NB4 (cell line): ENCODE data around the gene CLOCK.

Experiments used
- POLR2A ChIP-seq: IDR thresholded peaks from 2 replicates; pipeline ENCODE4 v1.6.1; 2011; ENCODE audit warnings: mild to moderate bottlenecking; ENCODE audit not compliant: insufficient read length; ENCODE audit errors: extremely low read depth
- TF ChIP-seq, protein P1 (sequence below): IDR thresholded peaks from one replicate; pipeline ENCODE4 v1.5.1; 2012; ENCODE audit warnings: low read depth, low read length

DNA sequence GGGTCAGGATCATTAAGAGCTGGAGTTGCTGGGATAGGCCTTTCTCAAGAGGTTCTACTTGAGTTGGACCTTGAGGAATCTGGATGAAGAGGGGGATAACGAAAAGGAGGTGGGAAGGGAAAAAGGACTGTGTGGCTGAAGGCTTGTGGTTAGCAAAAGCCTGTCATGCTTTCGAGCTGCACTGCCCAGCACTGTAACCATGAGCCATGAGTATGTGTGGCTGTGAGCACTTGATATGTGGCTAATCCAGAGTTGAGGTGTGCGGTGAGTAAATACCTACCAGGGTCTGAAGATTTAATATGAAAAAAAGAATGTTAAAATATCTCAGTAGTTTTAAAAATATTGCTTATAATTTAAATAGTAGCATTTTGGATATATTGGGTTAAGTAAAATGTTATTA is 139.6 kb downstream of the CLOCK start:
- TF ChIP-seq, protein P1, sequence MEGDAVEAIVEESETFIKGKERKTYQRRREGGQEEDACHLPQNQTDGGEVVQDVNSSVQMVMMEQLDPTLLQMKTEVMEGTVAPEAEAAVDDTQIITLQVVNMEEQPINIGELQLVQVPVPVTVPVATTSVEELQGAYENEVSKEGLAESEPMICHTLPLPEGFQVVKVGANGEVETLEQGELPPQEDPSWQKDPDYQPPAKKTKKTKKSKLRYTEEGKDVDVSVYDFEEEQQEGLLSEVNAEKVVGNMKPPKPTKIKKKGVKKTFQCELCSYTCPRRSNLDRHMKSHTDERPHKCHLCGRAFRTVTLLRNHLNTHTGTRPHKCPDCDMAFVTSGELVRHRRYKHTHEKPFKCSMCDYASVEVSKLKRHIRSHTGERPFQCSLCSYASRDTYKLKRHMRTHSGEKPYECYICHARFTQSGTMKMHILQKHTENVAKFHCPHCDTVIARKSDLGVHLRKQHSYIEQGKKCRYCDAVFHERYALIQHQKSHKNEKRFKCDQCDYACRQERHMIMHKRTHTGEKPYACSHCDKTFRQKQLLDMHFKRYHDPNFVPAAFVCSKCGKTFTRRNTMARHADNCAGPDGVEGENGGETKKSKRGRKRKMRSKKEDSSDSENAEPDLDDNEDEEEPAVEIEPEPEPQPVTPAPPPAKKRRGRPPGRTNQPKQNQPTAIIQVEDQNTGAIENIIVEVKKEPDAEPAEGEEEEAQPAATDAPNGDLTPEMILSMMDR: no peak
- TF ChIP-seq POLR2A: no peak
